Panc1 (cell line): ENCODE results near the gene ALG12.

Experiments used
- CTCF ChIP-seq: fragments of 450-650 bp; IDR thresholded peaks from 2 replicates; pipeline ENCODE4 v1.5.1; 2017; ENCODE audit warnings: mild to moderate bottlenecking
- POLR2AphosphoS5 ChIP-seq: IDR thresholded peaks from 2 replicates; pipeline ENCODE4 v1.6.1; 2012; ENCODE audit warnings: mild to moderate bottlenecking, low read depth, low read length, moderate library complexity
- SIN3A ChIP-seq: IDR thresholded peaks from 2 replicates; pipeline ENCODE4 v1.6.1; 2012; ENCODE audit warnings: low read depth, mild to moderate bottlenecking, low read length, moderate library complexity, borderline replicate concordance; ENCODE audit not compliant: insufficient read depth
- TCF7L2 ChIP-seq: IDR thresholded peaks from 2 replicates; pipeline ENCODE4 v1.6.1; 2011; ENCODE audit warnings: mild to moderate bottlenecking, low read depth, low read length, inconsistent platforms

DNA sequence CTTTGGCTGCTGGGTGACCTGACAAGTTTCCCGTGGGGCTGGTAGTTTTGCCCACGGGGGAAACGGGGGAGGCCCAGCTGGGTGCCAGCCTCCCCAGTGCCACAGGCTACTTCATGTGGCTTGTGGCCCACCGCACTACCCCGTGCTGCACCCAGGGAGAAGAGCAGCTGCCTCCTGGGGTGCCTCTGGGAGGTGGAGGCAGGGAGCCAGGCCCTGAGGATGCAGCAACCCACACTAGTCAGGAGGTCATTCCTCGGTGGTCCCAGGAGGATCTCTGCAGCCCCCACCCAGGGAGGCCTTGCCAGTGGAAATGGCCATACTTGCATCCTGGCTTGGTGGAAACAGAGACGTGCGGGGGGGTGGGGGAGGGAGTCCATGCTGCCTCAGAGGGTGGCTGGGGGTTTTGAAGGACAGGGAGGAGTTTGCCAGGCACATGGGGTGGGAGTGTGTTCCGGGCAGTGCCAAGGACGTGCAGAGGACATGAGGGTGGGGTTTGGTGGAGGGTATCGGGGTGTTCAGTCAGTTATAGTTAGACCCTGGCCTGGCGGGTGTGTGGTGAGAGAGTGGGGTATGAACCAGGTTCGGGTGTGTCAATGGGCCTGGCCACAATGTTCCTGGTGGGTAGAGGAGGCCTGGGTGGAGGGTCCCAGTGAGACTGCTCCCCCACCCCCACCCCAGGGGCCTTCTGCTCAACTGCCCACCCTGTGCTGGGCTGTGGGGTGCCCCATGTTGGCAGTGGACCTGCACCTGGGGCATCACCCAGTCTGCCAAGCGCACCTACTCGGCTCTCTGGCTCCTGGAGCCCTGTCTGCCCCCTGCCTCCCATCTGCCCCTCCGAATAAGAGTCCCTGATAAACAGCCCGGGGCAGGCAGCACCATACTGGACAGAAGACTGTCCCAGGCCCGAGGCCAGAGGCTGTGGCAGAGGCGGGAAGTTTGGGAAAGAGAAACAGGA lies 46.2 kb upstream of the ALG12 start:
- no peak for TF ChIP-seq CTCF
- no peak; the same call in 1 of the 2 replicates for TF ChIP-seq POLR2AphosphoS5
- no peak for TF ChIP-seq SIN3A
- no peak for TF ChIP-seq TCF7L2
